ENCODE data around the gene SLCO4C1. TPM values are rescaled to one million over a fixed set of nuclear protein-coding genes. Genes with fewer than 3 reads are reported as not detected.

Gene SLCO4C1
- total RNA-seq, 1 donor from 2014 or later = 0.19 TPM

DNA sequence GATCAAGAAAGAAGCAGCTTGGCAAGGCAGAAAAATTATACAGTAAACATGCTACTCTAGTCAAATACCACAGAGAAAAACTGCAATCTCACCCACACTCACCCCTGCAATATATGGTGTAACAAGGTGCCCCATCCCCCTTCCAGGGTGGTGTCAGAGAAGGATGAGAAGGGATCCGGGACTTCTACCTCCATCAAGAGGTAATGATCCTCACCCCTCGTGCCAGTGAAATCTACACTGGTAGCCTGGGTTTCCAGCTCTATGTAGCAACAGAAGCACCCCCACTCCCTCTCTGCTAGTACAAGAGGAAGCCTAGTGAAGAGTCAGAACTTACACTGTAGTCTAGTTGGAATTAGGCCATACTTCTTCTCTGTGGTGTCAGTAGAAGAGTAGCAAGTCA lies 18.9 kb downstream of the SLCO4C1 start:
- intact Hi-C loops (cut with DNase I) = no loop called here
- DNase-seq (ENCODE audit: low spot score) = no peak

GRCh38 chr5:102271759-102272158 lies 24.3 kb downstream of the SLCO4C1 start:
- no peak for DNase-seq (ENCODE audit: low spot score)
- intact Hi-C loops (cut with DNase I) = no loop called here

GRCh38 chr5:102270036-102270435 lies 26.0 kb downstream of the SLCO4C1 start:
- no peak for DNase-seq (ENCODE audit: low spot score)
- intact Hi-C loops (cut with DNase I) = no loop called here

DNA sequence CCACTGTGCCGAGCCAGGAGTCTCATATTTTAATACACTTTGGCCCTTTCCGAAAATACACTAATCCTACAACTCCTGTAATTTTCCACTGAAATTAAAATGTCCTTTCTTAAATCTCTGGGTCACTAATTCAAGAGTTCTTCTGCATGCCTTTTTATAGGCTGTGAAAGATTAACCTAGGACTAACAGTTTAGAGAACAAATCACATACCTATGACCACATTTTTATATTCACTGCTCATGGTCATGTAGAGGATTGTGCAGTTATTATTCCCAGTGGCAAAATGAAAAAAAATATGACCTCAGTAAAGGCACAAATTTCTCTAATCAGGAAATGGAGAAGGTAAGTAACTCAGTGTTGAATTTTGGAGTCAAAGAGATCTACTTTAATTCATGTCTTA lies 33.4 kb downstream of the SLCO4C1 start:
- DNase-seq (ENCODE audit: low spot score) = no peak

DNA sequence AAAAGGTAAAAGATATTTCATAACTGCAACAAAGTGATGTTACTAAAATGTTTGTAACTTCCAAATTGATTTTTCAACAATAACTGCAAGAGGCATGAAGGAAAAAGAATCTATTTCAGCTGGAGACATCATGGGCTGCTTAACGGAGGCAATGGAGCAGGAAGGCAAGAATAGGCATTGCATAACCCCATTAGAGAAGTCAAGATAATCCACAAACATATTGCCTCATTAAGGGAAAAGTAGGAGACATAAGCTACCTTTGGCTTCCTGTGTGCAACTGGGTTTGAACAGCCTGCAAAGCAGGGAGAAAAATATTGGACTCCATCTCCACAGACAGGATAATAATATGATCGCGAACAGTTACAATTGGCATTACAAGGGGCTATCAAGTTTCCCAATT lies 46.7 kb downstream of the SLCO4C1 start:
- intact Hi-C loops (cut with DNase I) = no loop called here
- DNase-seq (ENCODE audit: low spot score) = no peak

More for the DNA sequence above, 33.4 kb downstream of the SLCO4C1 start:
- intact Hi-C loops (cut with DNase I) = no loop called here

DNA sequence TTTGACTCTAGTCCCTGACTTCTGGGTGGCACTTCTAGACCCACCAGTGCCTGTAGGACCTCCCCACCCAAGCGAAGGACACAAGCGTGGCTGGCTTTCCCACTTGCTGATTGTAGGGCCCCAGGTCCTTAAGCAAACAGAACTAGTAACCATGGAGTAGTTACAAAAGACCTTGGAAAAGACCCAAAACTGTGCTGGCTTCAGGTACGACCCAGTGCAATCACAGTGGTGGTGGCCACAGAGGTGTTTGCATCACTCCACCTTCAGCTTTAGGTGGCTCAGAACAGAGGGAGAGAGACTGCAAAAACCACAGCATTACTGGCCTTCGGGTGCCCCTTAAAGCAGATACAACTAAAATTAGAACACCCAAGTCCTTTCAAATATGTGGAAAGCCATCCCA lies 52.9 kb downstream of the SLCO4C1 start:
- intact Hi-C loops (cut with DNase I) = no loop called here
- no peak for DNase-seq (ENCODE audit: low spot score)

- no peak for DNase-seq (ENCODE audit: low spot score)
- intact Hi-C loops (cut with DNase I) = no loop called here
Observed at GRCh38 chr5:102241809-102242421, 54.2 kb downstream of the SLCO4C1 start.

- intact Hi-C loops (cut with DNase I) = no loop called here
- no peak for DNase-seq (ENCODE audit: low spot score)
Observed at GRCh38 chr5:102231693-102232619, 64.1 kb downstream of the SLCO4C1 start.

GRCh38 chr5:102229685-102230084 lies 66.4 kb downstream of the SLCO4C1 start:
- no peak for DNase-seq (ENCODE audit: low spot score)
- intact Hi-C loops (cut with DNase I) = no loop called here

GRCh38 chr5:102226321-102226720 lies 69.8 kb downstream of the SLCO4C1 start:
- intact Hi-C loops (cut with DNase I) = no loop called here
- no peak for DNase-seq (ENCODE audit: low spot score)

DNA sequence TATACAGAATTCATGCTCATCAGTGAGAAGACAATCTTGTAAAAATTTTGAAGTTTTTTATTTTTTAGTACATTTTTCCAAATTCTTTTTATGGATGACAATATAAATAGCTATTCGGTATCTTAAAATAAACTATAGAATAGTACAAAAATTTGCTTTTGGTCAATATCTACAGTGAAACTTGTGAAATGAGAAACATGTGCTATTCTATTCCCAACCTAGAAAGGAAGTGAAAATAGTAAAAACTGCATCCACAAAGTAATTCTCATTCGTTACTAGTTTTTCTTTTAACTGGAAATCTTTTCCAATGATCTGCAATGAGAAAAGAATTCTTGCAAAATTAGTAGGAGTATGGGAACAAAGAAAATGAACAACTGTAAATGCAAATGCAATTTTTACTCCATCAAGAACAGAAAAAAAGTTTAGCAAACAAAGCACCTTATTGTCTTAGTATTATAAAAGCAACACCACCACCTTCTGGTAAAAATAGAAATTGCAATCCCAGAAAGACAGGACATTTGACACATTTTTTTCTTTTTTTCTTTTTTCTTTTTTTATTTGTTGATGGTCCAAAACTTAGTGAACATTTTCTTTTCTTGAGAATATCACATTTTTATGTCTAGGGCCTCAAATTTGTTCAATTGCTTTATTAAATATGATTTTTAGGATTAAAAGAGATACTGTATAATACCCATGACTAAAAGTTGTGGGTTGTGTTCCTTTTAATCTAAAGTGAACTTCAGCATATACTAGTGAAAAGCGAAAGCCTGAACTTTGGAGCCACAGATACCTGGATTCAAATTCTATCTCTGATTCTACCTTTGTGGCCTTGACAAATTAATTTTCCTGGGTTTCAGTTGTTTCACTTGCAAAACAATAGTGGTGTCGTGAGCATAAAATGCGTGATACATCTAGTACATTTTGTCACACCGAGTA lies 72.3 kb downstream of the SLCO4C1 start:
- intact Hi-C loops (cut with DNase I) = no loop called here
- DNase-seq (ENCODE audit: low spot score) = no peak

DNA sequence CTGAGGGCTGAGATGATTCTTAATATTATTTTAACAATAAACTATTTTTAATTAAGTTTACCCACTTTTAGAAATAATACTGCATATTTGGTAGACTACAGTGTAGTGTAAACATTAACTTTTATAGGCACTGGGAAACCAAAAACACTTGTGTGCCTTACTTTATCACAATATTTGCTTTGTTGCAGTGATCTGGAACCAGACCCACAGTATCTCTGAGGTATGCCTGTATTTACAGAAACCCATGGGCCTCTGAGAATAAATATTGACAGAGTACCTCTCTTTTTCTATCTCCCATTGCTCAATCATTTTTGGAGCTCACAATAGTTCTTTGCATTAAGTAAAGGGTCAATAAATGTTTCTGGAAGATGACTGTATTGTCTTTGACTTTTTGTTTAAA lies 73.3 kb downstream of the SLCO4C1 start:
- intact Hi-C loops (cut with DNase I) = no loop called here
- no peak for DNase-seq (ENCODE audit: low spot score)

GRCh38 chr5:102221949-102222348 lies 74.1 kb downstream of the SLCO4C1 start:
- no peak for DNase-seq (ENCODE audit: low spot score)
- intact Hi-C loops (cut with DNase I) = no loop called here

GRCh38 chr5:102218159-102218558 lies 77.9 kb downstream of the SLCO4C1 start:
- no peak for DNase-seq (ENCODE audit: low spot score)
- intact Hi-C loops (cut with DNase I) = no loop called here

- no peak for DNase-seq (ENCODE audit: low spot score)
- intact Hi-C loops (cut with DNase I) = no loop called here
Observed at GRCh38 chr5:102216678-102217077, 79.4 kb downstream of the SLCO4C1 start.

GRCh38 chr5:102211165-102211564 lies 84.9 kb downstream of the SLCO4C1 start:
- no peak for DNase-seq (ENCODE audit: low spot score)
- intact Hi-C loops (cut with DNase I) = no loop called here

- intact Hi-C loops (cut with DNase I) = no loop called here
- DNase-seq (ENCODE audit: low spot score) = no peak
Observed at GRCh38 chr5:102200861-102201260, 95.2 kb downstream of the SLCO4C1 start.

DNA sequence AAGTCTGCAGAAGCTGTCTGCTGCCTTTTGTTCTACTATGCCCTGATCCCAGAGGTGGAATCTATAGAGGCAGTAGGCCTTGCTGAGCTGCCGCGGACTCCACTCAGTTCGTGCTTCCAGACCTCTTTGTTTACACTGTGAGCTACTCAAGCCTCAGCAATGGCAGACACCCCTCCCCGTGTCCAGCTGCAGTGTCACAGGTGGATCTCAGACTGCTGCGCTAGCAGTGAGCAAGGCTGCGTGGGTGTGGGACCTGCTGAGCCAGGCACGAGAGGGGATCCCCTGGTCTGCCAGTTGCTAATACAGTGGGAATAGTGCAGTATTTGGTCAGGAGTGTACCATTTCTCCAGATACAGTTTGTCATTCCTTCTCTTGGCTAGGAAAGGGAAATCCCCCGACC lies 99.6 kb downstream of the SLCO4C1 start:
- intact Hi-C loops (cut with DNase I) = no loop called here
- no peak for DNase-seq (ENCODE audit: low spot score)
